Type B pancreatic cell (in vitro differentiated cells): ENCODE results near the gene C8A. TPM values are rescaled to one million over a fixed set of nuclear protein-coding genes. Genes with fewer than 3 reads are reported as not detected.

Source experiments
- DNase-seq: peaks from one replicate; pipeline ENCODE4 v3.0.0; 2021; ENCODE audit warnings: mixed read lengths; ENCODE audit not compliant: unreplicated experiment; ENCODE audit errors: extremely low spot score
- H3K27ac Mint-ChIP-seq: 2 replicates; pipeline ENCODE4 v1.8.0; 2021; ENCODE audit warnings: mild to moderate bottlenecking, mixed read lengths
- H3K27me3 Mint-ChIP-seq: 2 replicates; pipeline ENCODE4 v1.8.0; 2021; ENCODE audit warnings: mixed read lengths
- H3K36me3 Mint-ChIP-seq: 2 replicates; pipeline ENCODE4 v1.8.0; 2021; ENCODE audit warnings: mixed read lengths
- H3K4me1 Mint-ChIP-seq: one replicate; pipeline ENCODE4 v1.8.0; 2021; ENCODE audit warnings: mixed read lengths; ENCODE audit not compliant: unreplicated experiment
- H3K4me3 Mint-ChIP-seq: 2 replicates; pipeline ENCODE4 v1.8.0; 2021; ENCODE audit warnings: mild to moderate bottlenecking, mixed read lengths
- H3K9me3 Mint-ChIP-seq: 2 replicates; pipeline ENCODE4 v1.8.0; 2021; ENCODE audit warnings: mixed read lengths
- CTCF ChIP-seq: fragments of 200-600 bp; sonication (generic); conservative IDR thresholded peaks from 2 replicates; pipeline ENCODE4 v1.5.0; 2021; ENCODE audit warnings: antibody characterized with exemption, mild to moderate bottlenecking
- total RNA-seq: library from RNA; stranded (reverse); gene quantifications from 2 replicates; pipeline ENCODE4 v1.2.1, GENCODE V29; 2021; ENCODE audit warnings: low replicate concordance

C8A gene
- total RNA-seq, 1 donor from 2014 or later, result 0.46 TPM

GRCh38 chr1:56898005-56898373 lies 43.4 kb downstream of the C8A start:
- H3K36me3 Mint-ChIP-seq, result no peaks in the 10 kb centered on the region
- H3K9me3 Mint-ChIP-seq, result no peaks in the 10 kb centered on the region
- no peak overlapping the region for H3K27ac Mint-ChIP-seq
- H3K27me3 Mint-ChIP-seq, result peaks cover 12% of the 10 kb centered on the region
- no peak for TF ChIP-seq CTCF
- no peak overlapping the region for H3K4me3 Mint-ChIP-seq
- no peak for DNase-seq
- H3K4me1 Mint-ChIP-seq, result peaks cover 11% of the 10 kb centered on the region

DNA sequence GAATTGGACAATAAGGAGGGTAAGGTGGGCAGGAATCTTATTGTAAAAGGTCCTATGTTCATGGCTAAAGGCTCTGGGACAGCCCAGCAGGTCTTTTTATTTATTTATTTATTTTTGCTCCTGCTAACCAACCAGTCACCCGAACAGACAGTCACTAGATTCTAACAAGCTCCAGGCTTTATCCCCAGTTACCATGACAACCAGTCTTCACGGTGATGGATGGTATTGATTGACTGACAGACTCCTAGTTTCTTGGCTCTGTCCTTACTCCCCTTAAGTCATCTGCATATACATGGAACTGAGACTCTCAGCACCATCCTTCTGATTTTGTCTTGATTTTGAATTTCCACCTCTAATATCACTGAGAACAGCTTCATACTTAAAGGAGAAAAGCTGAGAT lies 44.3 kb downstream of the C8A start:
- no peak for DNase-seq
- Mint-ChIP-seq H3K9me3 (no peaks in the 10 kb centered on the region), H3K36me3 (no peaks in the 10 kb centered on the region), H3K4me1 (peaks cover 12% of the 10 kb centered on the region), H3K27me3 (peaks cover 12% of the 10 kb centered on the region), H3K27ac (no peak overlapping the region), H3K4me3 (no peak overlapping the region)
- no peak for TF ChIP-seq CTCF

- no peaks in the 10 kb centered on the region for H3K9me3 Mint-ChIP-seq
- DNase-seq, result no peak
- TF ChIP-seq CTCF, result no peak
- H3K4me1 Mint-ChIP-seq, result peaks cover 20% of the 10 kb centered on the region
- peaks cover 12% of the 10 kb centered on the region for H3K27me3 Mint-ChIP-seq
- H3K36me3 Mint-ChIP-seq, result no peaks in the 10 kb centered on the region
- H3K27ac Mint-ChIP-seq, result no peak overlapping the region
- no peak overlapping the region for H3K4me3 Mint-ChIP-seq
Observed at GRCh38 chr1:56901716-56902115, 47.1 kb downstream of the C8A start.

DNA sequence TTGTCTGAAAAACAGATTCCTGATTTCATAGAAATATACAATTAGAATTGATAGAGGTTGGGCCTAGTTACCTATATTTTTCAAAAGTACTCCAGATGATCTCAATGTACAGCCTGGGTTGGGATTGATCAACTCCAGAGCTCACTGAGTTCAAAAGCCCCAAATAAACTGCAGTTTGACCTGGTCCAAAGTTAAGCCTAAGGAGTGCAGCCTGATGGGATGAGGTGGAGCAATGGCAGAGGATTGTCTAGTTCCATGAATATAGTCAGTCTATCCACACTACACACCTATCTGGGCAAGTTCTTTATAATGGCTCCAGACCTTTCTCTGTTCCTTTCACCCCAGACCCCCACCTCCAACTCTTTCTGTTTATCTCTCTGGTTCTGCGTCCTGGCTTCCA lies 49.2 kb downstream of the C8A start:
- no peak for DNase-seq
- no peaks in the 10 kb centered on the region for H3K36me3 Mint-ChIP-seq
- H3K27ac Mint-ChIP-seq, result no peak overlapping the region
- TF ChIP-seq CTCF, result no peak
- no peaks in the 10 kb centered on the region for H3K9me3 Mint-ChIP-seq
- H3K4me3 Mint-ChIP-seq, result no peak overlapping the region
- H3K4me1 Mint-ChIP-seq, result peaks cover 16% of the 10 kb centered on the region
- H3K27me3 Mint-ChIP-seq, result peaks cover 9% of the 10 kb centered on the region

GRCh38 chr1:56904663-56905397 lies 50.2 kb downstream of the C8A start:
- TF ChIP-seq CTCF, result no peak
- peaks cover 9% of the 10 kb centered on the region for H3K27me3 Mint-ChIP-seq
- no peaks in the 10 kb centered on the region for H3K9me3 Mint-ChIP-seq
- H3K4me3 Mint-ChIP-seq, result no peak overlapping the region
- peaks cover 16% of the 10 kb centered on the region for H3K4me1 Mint-ChIP-seq
- DNase-seq, result no peak
- H3K36me3 Mint-ChIP-seq, result no peaks in the 10 kb centered on the region
- no peak overlapping the region for H3K27ac Mint-ChIP-seq

GRCh38 chr1:56905667-56906066 lies 51.1 kb downstream of the C8A start:
- H3K9me3 Mint-ChIP-seq, result no peaks in the 10 kb centered on the region
- no peak for DNase-seq
- H3K4me3 Mint-ChIP-seq, result no peak overlapping the region
- TF ChIP-seq CTCF, result no peak
- H3K36me3 Mint-ChIP-seq, result no peaks in the 10 kb centered on the region
- H3K4me1 Mint-ChIP-seq, result peaks cover 16% of the 10 kb centered on the region
- no peak overlapping the region for H3K27ac Mint-ChIP-seq
- H3K27me3 Mint-ChIP-seq, result peaks cover 10% of the 10 kb centered on the region
